ENCODE measurements around the gene RBBP7.

RBBP7 gene

DNA sequence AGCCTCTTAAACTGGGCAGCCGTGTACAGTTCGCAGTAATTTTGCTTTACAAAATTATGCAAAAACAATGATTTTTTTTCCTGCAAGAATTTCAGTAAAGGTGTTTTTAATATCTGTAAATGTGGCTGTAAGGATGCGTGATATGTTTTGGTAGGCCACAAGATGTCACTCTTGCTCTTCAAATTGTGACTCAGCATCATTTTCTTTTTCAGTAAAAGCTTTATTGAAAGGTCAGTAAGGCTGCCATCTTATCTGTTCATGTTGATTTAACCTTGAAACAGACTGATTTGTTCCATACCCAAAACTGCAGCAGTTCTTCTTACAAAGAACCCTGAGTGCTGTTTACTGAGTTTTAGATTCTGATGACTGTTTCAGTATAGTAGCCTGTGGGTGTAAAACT is 44.0 kb downstream of the RBBP7 start:
- DNase-seq (ENCODE audit: low spot score): peak; percentile 57

DNA sequence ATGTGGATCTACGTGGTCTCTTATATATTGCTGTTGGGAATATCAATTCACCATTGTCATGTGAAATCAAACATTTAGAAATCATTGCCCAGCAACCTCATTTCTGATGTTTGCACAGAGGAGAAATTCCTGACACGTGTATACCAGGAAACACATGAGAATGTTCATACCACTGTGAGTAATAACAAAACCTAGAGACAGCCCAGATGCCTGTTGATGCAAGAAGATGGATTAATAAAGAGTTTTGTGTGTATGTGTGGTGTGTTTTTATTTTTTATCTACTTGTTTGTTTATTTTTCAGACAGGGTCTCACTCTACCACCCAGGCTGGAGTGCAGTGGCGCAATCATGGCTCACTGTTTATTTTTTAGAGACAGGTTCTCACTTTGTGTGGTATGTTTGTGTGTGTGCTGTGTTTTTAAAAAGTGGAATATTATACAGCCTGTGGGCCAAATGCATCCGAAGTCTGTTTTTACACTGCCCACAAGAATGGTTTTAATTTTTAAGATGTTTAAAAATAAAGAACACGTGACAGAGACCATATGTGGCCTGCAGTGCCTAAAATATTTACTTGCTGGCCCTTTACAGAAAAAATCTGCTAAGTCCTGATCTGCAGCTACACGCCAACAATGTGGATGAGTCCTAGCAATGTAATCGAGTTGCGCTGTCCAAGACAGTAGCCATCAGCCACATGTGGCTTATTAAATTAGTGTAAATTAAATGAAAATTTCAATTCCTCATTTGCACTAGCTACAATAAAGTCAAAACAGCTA is 44.7 kb downstream of the RBBP7 start:
- peak; percentile 52 for DNase-seq (ENCODE audit: low spot score)

DNA sequence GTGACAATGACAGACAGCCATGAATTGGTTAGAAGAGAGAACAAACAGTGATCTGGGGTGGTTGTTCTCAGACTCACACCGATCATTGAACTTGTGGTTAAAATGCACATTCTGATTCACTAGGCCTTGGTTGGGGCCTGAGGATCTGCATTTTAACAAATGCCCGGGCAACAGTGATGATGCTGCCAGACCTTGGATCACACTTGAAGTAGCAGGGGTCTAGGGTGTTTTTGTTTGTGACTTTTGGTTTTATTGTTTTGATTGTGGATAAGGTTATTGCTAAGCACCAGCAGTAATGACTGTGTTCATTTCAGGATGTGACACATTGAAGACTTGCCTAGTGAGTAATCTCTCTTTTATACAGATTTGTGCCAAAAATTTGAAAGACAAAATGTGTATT is 47.4 kb downstream of the RBBP7 start:
- no peak for DNase-seq (ENCODE audit: low spot score)

DNA sequence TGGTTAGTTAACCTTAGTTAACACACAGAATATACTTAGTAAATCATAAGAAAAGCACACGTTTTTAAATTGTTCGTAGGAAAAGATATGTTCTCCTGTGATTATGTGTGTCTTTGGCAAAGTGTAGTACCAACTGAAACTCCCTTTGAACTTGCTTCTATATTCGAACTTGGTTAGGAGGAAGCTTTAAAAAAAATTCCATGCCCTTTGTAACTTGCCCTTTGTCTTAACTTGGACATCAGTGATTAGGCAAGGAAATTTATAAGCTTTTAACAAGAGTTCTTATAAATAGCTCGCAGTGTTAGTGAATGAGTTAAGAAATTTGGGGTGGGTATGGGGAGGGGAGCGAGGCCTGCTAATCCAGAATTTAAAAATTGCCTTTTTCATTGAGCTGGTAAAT is 50.5 kb downstream of the RBBP7 start:
- DNase-seq (ENCODE audit: low spot score): no peak

DNA sequence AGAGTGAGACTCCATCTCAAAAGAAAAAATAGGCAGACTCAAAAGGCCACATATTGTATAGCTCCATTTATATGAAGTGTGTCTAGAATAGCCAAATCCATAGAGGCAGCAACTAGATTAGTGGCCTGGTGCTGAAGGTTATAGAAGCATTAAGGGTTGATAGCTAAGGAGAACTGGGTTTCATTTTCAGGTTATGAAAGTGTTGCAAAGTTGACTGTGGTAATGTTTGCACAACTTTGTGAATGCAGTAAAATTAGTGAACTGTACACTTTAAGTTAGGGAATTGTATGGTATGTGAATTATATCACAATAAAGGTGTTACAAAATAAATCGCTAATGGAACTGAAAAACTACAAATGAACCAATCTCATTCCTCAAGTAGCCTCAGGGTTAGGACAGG is 55.6 kb downstream of the RBBP7 start:
- no peak for DNase-seq (ENCODE audit: low spot score)

DNA sequence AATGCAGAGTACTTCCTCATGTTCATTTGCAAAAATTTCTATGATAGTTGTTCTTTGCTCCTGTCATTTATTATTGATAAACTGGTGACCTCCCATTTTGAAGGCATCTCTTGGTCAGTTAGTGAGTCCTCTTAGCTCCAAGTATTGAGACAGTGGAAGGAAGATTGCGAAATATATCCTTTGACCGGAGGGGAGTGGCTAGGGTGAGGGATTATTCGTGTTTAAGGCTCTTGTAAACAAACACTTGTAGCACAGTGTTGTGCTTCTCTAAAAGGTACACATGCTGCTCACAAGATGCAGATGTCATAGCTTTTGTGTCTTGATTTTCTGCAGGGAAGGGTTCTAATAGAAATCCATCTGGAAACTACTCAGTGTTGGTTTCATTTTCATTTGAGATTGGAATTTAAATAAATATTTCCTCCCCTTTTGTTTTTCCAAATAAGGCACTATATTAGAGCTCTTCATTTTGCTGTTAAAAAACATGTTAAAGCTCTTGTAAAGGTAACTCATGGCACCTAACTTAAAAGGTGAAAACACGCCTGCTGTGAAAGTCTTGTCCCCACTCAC is 62.1 kb downstream of the RBBP7 start:
- DNase-seq (ENCODE audit: low spot score): no peak

DNA sequence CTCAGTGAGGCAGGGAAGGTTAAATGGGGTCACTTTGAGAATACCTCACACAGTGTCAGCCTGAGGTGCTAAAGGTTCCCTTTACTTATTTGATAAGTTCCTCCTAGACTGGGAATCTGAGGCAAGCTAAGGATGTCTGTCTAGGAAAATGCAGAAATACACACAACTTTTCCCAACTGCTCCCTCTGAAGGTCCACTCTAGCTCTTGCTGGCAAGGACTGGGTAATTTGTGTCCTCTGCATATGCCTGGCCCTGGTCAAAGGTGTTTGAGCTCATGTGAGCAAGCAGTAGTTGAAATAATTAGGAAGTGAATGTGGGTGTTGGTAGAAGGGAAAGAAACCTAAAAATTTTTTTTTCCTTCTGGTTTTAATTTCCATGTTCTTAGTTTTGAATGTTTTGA is 62.6 kb downstream of the RBBP7 start:
- DNase-seq (ENCODE audit: low spot score): no peak

DNA sequence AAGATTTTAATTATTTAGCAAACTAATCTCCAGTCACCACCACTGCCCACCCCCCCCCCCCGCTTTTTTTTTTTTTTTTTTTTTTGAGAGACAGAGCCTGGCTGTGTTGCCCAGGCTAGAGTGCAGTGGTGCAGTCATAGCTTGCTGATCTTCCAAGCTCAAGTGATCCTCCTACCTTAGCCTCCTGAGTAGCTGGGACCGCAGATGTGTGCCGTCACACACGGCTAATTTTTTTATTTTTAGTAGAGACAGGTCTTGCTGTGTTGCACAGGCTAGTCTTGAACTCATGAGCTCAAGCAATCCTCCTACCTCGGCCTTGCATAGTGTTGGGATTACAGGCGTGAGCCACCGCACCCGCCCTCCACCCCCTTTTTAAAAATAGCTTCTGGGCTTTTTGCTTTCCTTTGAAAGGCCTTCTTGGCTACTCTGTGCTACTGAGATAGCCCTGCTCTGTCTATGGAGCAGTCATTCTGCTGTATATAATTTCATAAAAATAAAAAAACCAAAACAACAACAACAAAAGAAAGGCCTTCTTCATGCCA is 65.2 kb downstream of the RBBP7 start:
- no peak for DNase-seq (ENCODE audit: low spot score)

DNA sequence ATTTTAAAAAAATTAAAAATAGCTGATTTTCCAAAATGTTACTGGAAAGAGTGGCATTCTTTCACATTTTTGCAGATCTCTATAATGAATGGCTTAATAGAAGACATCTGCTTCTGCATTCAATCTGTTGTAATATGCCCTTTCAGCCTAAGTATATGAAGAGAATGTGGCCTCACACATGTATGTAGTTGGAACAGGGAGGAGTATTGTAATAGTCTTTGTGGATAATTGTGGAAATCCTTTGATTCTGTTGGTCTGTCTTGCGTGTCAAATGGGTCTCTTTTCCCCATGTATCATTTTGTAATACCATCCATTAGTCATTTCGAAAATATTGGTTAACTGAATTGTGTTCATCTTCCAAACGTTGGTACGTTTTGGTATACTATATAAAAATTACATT is 72.3 kb downstream of the RBBP7 start:
- no peak for DNase-seq (ENCODE audit: low spot score)

DNA sequence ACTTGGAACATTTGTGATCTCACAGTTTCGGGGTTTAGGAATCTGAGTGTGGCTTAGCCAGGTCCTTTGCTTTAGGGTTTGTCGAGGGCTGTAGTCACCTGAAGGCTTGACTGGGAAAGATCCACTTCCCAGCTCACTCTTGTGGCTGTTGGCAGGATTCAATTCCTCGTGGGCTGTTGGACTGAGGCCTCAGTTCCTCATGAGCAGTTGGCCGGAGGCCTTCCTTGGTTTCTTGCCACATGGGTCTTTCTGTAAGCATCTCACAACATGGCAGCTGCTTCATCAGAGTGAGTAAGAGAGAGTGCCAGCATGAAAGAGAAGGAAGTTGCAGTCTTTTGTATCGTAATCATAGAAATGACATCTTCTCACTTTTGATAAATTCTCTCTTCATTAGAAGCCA is 72.8 kb downstream of the RBBP7 start:
- no peak for DNase-seq (ENCODE audit: low spot score)

DNA sequence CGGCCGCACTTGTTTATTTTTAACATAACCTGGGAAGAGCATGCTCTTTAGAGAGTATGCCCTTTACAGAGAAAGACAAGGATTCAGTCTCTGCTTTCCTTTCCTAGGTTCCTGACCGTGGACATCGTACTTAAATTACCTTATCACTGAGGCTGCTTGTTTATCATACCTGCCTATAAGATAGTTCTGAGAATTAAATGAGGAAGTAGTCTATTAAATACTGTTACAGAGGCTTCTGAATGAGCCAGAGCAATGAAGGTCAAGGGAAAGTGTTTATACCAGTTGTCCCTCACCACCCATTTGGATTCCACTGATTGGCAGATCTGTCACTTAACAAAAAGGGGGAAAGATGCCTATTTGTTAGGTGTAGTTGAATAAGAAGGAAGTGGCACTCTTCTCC is 73.9 kb downstream of the RBBP7 start:
- DNase-seq (ENCODE audit: low spot score): no peak

Small RNAs within 50 kb of the gene (small RNA-seq; reads per million reads assigned to genes)
- gene RF00019: 0 reads per million in 2 experiments
- 0 to 0.05 reads per million in 2 experiments for gene RNU4-6P
- gene RPL12P49: 0 reads per million in 2 experiments

Measured in SK-N-DZ (cell line).